ENCODE measurements around the gene FOXP1.
A peak's percentile ranks its signal among the peaks of the same experiment; 100 is the strongest.
"Not testable (repeated sequence)": the region's sequence is repeated elsewhere in the genome, so short reads cannot be mapped to it uniquely, and the experiment has no call there.

Gene FOXP1

DNA sequence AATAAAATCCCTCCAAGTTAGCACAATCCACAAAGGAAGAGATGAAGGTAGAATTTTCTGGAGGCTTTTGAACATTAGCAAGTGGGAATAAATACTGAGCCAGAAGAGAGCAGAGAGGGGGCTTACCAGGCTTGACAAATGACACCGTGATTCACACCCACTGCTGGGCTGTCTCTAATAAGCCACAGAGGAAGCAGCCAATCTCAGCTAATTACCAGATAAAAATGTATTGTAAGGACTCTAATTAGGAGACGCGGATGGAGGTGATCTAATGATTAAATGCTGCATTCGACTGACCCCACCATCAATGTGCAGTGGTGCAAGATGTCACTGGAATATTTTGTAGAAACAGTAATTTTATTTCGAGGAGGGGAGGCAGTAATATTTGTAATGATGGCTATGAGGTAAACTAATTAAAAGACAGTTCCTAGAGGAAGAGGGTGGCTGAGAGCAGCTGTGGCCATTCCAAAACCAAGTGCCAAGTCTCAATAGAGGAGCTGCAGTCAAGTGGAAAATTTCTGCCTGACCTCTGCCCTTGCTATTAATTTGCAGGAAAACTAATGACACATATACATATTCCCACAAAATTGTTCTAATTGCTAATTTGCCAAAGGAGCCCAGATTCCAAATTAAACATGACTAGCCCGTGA, 602.2 kb downstream of the FOXP1 start:
- DNase-seq = no peak

DNA sequence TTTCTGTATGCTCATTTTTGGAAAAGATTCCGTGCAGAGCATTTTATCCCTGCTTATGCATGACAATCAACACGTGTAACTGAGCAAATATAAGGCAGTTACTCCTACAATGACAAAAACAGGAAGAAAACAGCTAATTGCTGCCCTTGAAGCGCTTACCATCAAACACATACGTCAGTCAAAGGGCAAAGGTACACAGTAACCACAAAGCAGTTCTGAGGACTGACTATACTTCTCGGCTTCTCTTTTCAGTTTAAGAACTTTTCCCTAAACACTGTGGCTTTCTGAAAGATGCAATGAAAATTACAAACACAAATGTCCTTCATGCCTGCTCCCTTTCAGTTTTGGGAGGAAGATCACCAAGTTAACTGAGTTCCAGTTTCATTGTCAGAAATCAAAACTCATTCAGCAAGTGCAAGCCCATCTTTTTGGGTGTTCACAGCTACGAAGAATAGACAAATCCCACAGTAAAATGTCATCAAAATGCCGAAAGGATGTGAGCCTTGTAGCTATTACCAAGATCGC, 602.8 kb downstream of the FOXP1 start:
- DNase-seq = peak in 1 of 2 donors; percentile 15

DNA sequence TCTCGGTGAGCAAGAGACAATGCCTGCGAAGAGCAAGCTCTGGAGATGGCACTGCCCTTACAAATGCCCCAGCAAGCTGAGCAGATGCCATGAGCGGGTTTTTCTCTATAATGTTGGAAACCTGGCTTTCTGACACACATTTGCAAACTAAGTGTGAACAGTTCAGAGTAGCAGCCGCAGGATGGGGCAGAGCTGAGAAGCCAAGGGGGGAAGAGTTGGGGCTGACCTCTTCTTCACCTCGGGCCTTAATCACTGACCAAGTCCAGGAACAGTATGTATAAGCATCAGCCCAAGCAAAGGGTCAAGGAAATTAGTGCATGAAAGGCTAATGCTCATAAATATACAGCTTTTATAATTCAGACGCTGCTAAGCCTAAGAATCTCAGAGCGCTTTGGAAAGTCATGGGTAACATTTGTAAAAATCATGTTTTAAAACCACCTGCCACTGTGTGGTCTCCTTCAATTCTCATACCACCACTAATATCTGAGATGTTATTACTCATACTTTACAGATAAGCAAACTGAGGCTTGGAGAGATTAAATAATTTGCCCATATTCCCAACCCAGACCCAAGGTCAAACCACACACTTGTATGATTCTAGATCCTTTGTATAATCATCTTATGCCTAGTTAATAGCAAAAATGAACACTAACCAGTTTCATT, 603.4 kb downstream of the FOXP1 start:
- DNase-seq = no peak

DNA sequence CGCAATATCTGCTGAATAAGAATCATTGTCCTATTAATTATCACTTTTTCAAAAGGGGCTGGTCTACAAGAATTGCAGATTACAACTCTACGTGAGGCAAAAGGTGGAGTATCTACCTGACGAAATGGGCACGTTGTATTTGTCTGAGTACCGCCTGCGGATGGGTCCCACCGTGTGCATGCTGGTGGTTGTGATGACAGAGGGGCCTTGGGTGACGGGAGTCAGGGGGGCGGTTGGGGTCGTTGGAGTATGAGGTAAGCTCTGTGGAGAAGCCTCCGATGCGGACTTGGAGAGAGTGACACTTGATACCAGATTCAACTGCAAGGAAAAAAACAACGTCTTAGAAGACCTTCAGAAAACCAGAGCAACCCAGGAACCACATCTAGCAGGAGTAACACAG, 605.8 kb downstream of the FOXP1 start:
- DNase-seq = no peak

DNA sequence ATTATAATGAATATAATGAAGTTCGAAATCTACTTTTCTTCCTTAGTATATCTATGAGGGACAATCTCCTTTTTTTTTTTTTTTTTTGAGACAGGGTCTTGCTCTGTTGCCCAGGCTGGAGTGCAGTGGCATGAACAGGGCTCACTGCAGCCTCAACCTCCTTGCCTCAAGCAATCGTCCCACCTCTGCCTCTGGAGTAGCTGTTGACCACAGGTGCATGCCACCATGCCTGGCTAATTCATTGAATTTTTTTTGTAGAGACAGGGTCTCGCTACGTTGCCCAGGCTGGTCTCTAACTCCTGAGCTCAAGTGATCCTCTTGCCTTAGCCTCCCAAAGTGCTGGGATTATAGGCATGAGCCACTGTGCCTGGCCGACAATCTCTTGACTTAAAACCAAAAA, 607.5 kb downstream of the FOXP1 start:
- DNase-seq = not testable (repeated sequence)

DNA sequence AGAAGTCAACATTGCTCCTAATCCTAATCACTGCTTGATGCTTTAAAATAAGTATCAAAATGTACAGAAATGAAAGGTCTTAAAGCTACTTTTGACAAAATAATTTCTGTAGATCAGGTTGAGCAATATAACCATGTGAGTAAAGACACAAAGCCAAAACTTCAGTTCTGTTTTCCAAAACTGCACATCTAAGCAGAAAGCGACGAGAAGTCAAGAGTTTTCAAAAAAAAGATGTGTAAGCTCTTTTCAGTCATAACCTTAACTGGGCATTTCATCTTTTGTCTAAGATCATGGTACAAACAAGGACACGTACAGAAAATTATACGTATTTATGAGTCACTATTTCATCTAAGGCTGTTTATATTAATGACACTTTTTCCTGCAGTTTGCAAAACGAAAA, 608.8 kb downstream of the FOXP1 start:
- no peak for DNase-seq

DNA sequence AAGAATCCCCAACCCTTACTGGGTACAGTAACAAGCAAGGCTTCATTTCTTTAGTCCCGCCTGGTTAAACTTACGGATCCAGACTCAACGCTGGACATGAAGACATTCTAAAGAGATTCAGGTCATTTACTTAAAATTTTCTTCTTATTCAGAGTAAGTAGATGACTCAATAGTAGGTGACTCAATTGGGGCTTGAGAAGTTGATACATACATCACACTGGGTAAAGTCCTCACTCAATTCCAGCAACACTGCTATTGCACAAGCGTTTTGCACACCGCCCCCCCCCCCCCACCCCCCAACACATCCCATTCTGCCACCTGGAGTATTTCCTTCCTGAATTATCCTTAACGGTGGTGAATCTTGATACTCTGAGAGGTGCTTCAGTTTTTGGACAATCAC, 610.0 kb downstream of the FOXP1 start:
- no peak for DNase-seq

DNA sequence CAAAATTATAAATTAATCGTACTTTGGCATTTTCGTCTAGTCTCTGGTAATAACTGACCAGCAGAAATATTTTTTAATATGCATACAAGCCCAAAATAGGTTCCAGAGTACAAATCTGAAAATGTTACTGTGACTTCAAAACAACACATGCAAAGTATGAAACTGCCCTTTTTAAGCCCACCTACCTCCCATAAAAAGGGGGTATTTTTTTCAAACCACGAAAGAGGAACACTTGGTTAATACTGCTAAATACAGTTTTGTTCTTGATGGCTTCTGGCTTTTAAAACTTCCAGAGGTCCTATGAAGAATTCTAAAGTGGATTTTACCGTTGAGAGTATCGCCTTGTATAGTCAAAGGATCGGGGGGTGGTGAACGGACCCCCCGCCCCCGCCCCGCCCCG, 610.7 kb downstream of the FOXP1 start:
- DNase-seq = no peak

DNA sequence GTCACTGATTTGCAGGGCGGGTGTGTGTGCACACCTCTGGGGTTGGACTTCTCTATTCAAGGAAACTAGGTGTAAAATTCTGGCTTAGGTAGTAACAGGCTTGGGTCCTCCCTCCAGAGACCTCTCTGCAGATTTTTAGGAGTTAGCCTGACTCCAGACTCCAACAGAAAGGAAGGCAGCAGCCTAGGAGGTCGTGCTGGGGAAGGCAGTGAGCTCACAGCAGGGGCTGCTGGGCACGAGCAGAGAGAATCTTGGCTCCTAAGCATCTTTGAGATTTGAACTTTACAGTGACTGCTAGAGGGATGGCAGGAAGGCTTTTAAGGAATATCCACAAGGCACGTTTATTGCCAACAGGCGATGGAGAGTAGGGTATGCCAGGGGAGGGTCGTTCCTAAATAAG, 612.6 kb downstream of the FOXP1 start:
- no peak for DNase-seq

DNA sequence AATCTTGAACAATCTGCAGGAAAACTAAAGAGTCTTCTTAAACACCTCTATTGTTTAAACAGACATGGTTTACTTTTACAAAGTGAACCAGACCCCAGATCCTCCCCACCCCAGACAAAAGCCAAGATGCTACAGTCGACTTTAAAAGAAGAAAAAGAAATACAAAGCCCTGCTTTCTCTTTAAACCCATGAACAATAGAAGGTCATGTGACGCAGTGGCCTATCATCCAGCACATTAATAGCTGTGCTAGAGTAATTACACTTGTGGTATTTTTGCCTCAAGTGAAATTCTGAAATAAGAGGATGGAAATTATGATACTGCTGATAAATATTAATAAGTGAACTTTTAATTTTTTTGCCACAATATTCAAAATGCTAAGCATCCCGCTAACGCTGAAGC, 613.4 kb downstream of the FOXP1 start:
- DNase-seq = no peak

DNA sequence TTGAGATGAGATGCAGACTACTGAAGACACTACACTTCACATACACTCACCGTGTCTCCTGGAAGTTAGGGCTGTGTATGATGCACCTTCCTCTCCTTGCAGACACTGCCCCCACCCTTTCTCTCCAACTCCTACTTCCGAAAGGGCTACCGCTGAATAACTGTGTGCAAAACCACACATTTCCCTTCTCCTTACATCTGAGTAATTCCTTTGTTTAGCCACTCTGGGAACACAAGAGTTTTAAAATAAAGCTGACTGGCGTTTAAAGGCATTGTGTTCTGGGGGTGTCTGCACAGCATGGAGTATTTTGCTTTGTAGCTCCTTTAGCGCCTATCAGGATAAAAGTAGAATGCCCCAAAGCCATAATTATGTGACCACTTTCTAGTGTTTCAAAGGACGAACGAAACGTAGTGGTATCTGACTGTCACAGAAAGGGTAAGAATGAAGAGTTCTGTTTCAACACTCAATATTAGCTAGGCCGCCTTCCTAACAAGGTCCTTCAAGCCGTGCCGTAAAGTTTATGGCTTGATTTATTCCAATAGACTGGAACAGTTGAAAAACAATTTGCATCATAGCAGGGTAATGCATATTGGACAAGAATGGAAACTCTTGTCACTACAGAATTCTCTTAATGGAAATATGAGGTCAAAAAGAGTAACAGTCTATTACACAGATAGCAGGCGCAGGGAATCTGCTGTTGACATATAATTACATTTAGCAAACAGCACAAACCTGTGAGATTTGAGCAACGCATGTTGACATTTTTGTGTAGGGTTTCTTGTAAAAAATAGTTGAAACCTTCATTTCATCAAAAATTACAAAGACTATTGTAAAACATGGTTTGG, 619.9 kb downstream of the FOXP1 start:
- DNase-seq = no peak

DNA sequence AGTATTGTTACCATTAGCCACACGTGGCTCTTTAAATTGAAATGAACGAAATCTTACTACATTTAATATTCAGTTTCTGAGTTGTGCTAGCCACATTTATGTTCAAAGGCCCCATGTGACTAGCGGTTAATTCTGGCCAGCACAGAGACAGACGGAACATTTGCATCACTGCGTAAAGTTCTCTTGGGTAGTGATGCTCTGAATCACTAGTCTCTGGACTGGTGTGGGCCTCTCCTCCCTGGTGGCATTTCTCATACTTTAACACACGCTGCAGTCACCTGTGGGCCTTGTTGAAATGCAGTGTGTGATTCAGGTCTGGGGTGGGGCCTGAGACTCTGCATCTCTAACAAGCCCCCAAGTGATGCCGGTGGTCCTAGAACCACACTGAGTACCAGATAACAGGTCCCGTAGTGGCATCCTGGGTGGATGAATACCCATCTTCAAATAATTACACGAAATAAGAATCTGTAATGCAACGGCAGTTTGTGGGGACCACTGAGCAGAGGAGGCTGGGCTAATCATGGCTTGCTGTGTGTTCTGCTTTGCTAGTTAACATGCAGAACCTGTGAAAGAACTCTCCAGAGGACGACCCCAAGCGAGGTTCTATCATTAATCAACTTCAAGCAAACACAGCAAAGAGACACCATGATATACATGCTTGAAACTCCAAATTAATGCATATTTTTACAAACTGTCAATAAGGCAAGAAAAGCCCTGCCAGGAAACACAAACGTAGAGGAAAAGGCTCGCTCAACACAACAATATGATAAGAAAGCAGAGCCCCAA, 623.8 kb downstream of the FOXP1 start:
- DNase-seq = no peak

DNA sequence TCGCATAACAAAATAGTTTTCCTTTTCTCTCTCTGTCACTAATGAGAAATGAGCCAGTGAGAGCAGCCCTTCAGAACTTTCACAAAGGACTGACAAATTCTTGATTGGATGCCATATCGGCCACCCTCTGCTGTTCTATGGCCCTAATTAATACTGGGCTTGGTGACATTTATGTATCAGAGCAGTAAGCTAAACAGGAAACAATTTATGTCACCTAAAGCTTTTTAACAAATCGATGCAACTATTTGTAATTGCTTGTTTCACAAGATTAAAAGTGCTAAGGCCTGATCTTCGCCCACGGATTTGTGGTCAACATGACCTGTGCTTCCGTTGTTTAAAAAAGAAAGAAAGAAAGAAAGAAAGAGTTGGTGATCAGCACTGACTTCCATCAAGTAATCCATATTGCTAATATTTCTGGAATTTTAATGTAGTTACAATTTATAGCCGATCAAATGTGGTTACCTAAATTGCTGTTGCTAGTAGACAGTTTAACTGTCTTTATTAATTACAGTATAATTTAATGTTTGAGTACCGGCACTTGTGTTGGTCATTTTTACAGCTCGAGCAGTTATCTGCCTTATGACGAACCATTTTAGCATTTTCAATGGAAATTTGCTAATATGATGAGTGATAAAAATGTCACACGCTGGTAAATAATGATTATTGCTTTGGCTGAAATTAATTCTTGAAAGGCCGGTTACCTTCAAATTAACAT, 631.3 kb downstream of the FOXP1 start:
- DNase-seq = no peak

DNA sequence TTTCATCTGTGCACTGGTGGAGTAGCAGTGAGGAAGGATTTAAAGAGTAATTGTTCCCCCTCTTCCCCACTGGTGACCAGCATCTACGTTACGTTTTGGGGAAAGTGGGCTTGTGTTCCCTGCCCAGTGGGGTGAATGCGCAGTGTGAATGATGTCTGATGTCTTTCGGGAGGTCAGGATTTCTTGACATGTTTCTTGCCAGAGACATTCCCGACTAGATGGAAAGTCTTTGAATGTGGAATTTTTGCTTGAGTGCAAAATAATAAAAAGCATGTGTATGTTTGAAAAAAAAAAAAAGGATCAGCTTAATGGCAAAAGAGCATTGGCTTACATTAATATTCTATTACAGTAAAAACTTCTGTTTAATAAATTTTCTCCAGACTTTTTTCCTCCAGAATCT, 632.2 kb downstream of the FOXP1 start:
- DNase-seq = no peak

DNA sequence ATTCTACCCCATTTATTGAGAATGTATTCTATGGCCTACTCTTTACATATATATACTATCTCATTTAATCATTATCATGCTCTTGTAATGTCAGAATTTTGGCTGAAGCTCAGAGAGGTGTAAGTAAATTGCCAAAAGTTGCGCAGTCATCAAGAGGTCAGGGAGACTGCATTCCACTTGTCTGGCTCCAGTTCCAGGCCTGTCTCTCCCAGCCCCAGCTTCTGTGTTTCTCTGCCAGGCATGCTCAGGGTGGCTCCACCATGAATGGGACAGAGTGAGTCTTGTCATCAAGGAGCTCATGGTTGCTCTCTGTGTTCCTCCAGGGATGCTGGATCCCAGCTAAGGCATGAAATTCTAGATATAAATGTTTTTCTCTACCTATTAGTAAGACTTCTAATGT, 635.9 kb downstream of the FOXP1 start:
- DNase-seq = no peak

DNA sequence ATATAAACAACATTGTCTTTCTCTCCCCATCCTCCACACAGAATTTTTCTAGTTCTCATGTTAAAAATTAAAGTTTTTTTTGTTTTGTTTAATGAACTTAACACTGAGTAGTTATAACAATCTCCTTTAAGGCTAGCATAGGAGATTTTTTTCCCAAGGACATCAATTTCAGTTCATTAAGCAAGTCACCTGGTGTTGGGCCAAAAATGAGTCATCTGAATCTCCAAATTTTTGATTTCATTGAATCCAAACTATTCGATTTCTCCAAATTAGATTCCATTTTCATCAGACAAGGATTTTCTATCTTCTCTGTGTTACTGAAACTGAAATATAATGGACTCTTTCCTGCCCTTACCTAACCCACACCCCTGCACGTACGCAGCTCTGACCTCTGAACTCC, 639.6 kb downstream of the FOXP1 start:
- no peak for DNase-seq

DNA sequence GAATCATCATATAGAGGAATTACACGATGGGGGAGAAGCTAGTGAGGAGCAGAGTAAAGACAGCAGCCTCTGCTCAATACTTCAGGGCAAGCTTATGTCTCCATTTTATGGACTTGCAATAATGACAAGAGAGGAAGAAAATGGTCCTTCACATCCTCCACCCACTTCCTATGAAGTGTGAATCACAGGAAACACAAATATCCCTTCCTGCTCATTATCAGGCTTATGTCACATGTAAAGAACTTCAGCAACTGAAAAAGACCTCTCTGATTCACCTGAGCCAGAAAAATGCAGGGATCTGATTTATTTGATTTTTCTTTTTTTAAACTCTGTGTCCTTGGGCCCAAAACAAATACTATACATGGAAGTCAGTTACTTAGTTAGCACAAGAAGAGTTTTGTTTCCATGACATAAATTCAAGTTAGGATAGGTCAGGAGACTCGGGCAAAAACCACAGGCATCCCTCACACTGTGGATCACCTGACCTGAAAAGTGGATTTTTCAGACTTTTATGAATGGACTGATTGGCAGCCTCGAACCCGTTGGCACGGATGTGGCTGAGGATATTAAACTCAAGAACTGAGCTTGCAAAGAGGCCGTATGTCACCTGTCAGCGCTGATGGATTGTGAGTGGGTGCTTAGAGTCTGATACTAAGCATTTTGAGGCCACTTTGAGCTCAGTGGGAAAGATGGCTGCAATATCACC, 650.3 kb downstream of the FOXP1 start:
- DNase-seq = no peak

DNA sequence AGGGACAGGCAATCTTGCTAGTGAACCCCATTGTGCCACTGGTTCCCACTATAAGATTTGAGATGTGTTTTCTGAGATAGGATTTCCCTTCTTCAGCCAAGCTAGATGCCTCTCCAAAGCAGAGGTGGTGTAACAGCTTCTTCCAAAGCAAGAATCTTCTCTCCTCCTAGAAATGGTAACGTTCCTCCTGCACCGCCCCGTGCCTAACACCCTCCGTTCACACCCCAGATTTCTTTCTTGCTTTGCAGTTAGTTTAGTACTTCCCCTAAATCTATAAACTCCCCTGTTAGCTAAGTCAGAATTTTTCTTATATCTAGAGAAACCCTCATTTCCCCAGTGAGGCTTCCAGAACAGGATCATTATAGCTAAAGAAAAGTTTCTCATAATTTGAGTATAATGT, 653.5 kb downstream of the FOXP1 start:
- DNase-seq = no peak

DNA sequence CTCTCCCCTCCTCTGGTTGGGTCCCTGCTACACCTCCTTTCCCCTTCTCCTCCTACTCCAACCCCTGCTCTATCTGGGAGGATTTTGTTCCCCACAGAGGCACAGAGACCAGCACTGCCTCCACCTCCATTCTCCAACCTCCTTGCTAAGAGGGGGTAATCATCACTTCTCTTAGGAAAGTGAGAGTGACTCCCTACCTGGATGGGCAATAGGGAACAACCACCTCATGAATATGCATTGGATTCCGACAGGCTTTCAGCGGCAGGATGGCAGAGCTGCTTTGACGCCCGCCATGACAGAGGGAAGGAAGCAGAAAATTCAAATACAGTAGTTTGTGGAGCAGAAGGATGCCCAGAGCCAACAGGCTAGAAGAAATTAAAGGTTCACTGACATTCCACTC, 656.3 kb downstream of the FOXP1 start:
- DNase-seq = no peak

DNA sequence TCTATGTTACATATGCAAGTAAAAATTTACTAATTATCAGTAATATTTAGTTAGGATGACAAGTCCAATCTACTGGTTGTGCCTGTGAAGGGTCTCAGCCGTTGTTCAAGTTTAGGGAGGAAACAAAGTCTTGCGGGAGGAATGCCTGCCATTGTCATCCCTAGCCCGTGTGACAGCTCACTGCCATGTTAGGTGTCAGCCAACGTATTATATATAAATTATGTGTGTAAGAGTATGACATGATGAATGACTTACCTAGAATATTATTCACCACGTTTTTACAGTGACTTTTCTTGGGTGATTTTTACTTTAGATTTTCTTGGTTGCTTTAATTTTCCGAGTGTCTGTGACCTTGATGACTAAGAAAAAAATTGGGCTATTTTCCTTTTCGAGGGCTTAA, 656.7 kb downstream of the FOXP1 start:
- no peak for DNase-seq

DNA sequence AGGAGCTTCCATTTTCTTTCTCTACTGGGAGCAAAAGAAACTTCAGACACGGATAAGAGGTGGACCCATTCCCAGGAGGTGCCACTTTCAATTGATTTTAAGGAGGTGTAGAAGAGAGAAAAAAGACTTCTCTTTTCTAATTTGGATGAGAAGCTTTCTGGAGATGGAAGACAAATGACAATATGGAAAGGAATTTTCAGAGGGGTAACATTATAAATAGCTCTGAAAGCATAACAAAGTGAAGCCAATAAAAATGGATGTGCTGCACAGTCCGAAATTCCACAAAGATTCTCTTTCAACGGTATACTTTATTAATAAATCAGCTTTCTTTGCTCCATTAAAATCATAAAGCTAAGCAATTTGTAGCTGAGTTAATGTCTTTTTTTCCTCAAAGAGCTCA, 663.9 kb downstream of the FOXP1 start:
- no peak for DNase-seq

DNA sequence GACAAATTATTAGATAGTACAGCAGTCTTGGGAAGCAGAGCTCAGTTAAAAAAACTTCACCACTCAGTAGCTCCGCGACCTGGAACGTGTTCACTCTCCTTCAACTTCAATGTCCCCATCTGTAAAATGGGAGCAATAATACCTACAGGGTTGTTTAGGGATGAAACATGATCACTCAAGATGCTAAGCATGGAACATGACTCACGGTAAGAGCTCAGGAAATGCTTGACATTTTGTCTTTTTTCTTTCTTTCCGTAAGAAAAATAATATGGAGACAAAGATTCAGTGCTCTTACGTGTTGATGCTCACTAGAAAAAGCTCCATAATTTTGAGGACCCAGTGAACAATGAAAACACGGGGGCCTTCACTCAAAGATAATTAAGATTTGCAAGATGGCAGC, 664.4 kb downstream of the FOXP1 start:
- no peak for DNase-seq

Measured in CD4-positive, alpha-beta T cell treated with Interleukin-1 beta for 1 hour (primary cell).